GM12878 (cell line): ENCODE measurements around the gene ESCO1. TPM values are rescaled to one million over a fixed set of nuclear protein-coding genes. Genes with fewer than 3 reads are reported as not detected.

ENCODE experiments used
- ATAC-seq: fragments of 200-7000 bp; cut with Tn5 transposase; 3 replicates; pipeline ENCODE4 v1.9.1; 2020; ENCODE audit warnings: mild to moderate bottlenecking, moderate library complexity
- Bru-seq: library from RNA; stranded (reverse); fragments of 400-500 nt; gene quantifications from one replicate; lab custom pipeline; 2021; lab: Mats Ljungman, UMichigan
- BruChase-seq, 2 experiments: library from RNA; stranded (reverse); fragments of 400-500 nt; gene quantifications; one replicate each; lab custom pipeline; 2021; lab: Mats Ljungman, UMichigan
- BruUV-seq: library from RNA; stranded (reverse); fragments of 400-500 nt; replicated peaks from 2 replicates; lab custom pipeline; 2021; lab: Mats Ljungman, UMichigan
- CTCF ChIA-PET: fragments of 300-600 bp; sonication (Branson Sonifier 250); formaldehyde crosslinking; extraction: SDS; loops from one replicate; lab custom pipeline; 2021; ENCODE audit warnings: inconsistent platforms; lab: Yijun Ruan, JAX
- POLR2A ChIA-PET: fragments of 350-600 bp; formaldehyde crosslinking; extraction: SDS; loops from one replicate; lab custom pipeline; 2021; ENCODE audit warnings: inconsistent platforms; lab: Charles Lee
- RAD21 ChIA-PET: fragments of 300-600 bp; sonication (Branson Sonifier 250); formaldehyde crosslinking; loops from one replicate; lab custom pipeline; 2023; ENCODE audit warnings: antibody characterized with exemption; ENCODE audit not compliant: unreplicated experiment; lab: Charles Lee
- SMC1A ChIA-PET: fragments of 300-600 bp; sonication (Branson Sonifier 250); formaldehyde crosslinking; loops from one replicate; lab custom pipeline; 2023; ENCODE audit not compliant: unreplicated experiment, uncharacterized antibody; lab: Charles Lee
- DNase-seq: peaks from one replicate; pipeline ENCODE4 v3.0.0-alpha.2; 2011; ENCODE audit warnings: low read depth, low spot score
- FAIRE-seq: peaks from 3 replicates; lab custom pipeline; 2011; peaks lifted over from hg19 to GRCh38; lab: Jason Lieb, UNC
- H2AFZ ChIP-seq: 2 replicates; pipeline ENCODE4 v1.6.0; 2011; ENCODE audit warnings: low read depth, low read length, control low read depth; ENCODE audit not compliant: control insufficient read depth
- H3K27ac ChIP-seq: 2 replicates; pipeline ENCODE4 v1.5.1; 2011; ENCODE audit warnings: control low read depth; ENCODE audit not compliant: control insufficient read depth, insufficient read depth
- H3K27me3 ChIP-seq, 2 experiments: replicated peaks in 1 of 2; 2 replicates each; pipeline versions ENCODE4 v1.6.0 to v1.6.1; 2011; ENCODE audit warnings: low read length in 1 of 2; ENCODE audit not compliant: control insufficient read depth in 2 of 2, insufficient read depth in 2 of 2
- H3K36me3 ChIP-seq, 2 experiments: 2 replicates each; pipeline ENCODE4 v1.5.1; 2011; ENCODE audit warnings: low read length in 1 of 2; ENCODE audit not compliant: control insufficient read depth in 2 of 2, insufficient read depth in 2 of 2
- H3K4me1 ChIP-seq: 2 replicates; pipeline ENCODE4 v1.6.1; 2011; ENCODE audit warnings: mild to moderate bottlenecking, low read length, moderate library complexity, mixed read lengths; ENCODE audit not compliant: control insufficient read depth, insufficient read depth
- H3K4me2 ChIP-seq: 2 replicates; pipeline ENCODE4 v1.6.0; 2011; ENCODE audit warnings: control low read depth; ENCODE audit not compliant: control insufficient read depth, insufficient read depth
- H3K4me3 ChIP-seq: fragments of 200-600 bp; sonication (generic); 2 replicates; pipeline ENCODE4 v1.5.1; 2016
- H3K79me2 ChIP-seq: 2 replicates; pipeline ENCODE4 v1.6.0; 2011; ENCODE audit warnings: low read length; ENCODE audit not compliant: control insufficient read depth, insufficient read depth
- H3K9ac ChIP-seq: 2 replicates; pipeline ENCODE4 v1.8.0; 2011; ENCODE audit warnings: low read length, control low read depth, mixed read lengths; ENCODE audit not compliant: control insufficient read depth, insufficient read depth
- H3K9me3 ChIP-seq: replicated peaks from 3 replicates; pipeline ENCODE4 v1.5.1; 2011; ENCODE audit warnings: mild to moderate bottlenecking, low read length; ENCODE audit not compliant: control insufficient read depth, insufficient read depth
- H4K20me1 ChIP-seq: 2 replicates; pipeline ENCODE4 v1.6.0; 2011; ENCODE audit not compliant: control insufficient read depth, insufficient read depth
- WGBS: methylation state at CpG from one replicate; pipeline ENCODE4 v1.1.6; 2016; ENCODE audit warnings: low lambda C conversion rate; ENCODE audit not compliant: insufficient replicate concordance, insufficient coverage; ENCODE audit errors: missing lambda C conversion rate; 5-methylcytosine and 5-hydroxymethylcytosine counted together
- in situ Hi-C: fragments of 300-500 bp; cut with MboI; formaldehyde crosslinking; loops from 9 replicates; pipeline ENCODE4 v1.14.3; 2018; ENCODE audit warnings: mixed read lengths
- intact Hi-C: fragments of 100-400 bp; cut with micrococcal nuclease; formaldehyde crosslinking; loops from one replicate; pipeline ENCODE4 v1.14.2; 2022; ENCODE audit not compliant: unreplicated experiment
- long read RNA-seq, 2 experiments: library from polyadenylated mRNA; unstranded; transcript quantifications; one replicate each; pipeline ENCODE4 v2.0.0, GENCODE V29; 2019 to 2020
- polyA minus RNA-seq, 3 experiments: library from RNA; depleted of rRNA, polyadenylated mRNA; stranded (reverse); fragments of >200 nt; gene quantifications; 2 replicates each; pipeline ENCODE4 v1.2.3, GENCODE V29; 2011
- polyA plus RNA-seq, 11 experiments: library from polyadenylated mRNA; depleted of rRNA in 4 of 11; unstranded in 6 of 11; stranded (reverse) in 5 of 11; fragments of >200 nt; fragmentation: Nextera tagmentation in 4 of 11; fragmentation: Illumina TruSeq in 1 of 11; extraction: Ambion mirVana in 4 of 11; extraction: Trizol in 1 of 11; gene quantifications; 1 replicate in 1 of 11; 2 replicates in 10 of 11; pipeline versions ENCODE4 v1.2.1 to v1.2.3, GENCODE V29; 2011 to 2016; ENCODE audit warnings: inconsistent platforms in 2 of 11, missing spikeins in 2 of 11, low read depth in 1 of 11
- total RNA-seq, 4 experiments: library from RNA; depleted of rRNA in 3 of 4; stranded (reverse); fragments of >200 nt in 3 of 4; fragmentation: Illumina TruSeq in 1 of 4; extraction: Trizol in 1 of 4; gene quantifications; 2 replicates each; pipeline versions ENCODE4 v1.2.1 to v1.2.3, GENCODE V29; 2013 to 2021
- TF ChIP-seq, protein P1 (sequence below): fragments of 450-650 bp; IDR thresholded peaks from 2 replicates; pipeline ENCODE4 v1.6.1; 2017; ENCODE audit warnings: mild to moderate bottlenecking, moderate library complexity
- TF ChIP-seq, protein P2 (sequence below): fragments of 450-650 bp; IDR thresholded peaks from 2 replicates; pipeline ENCODE4 v1.6.1; 2018; ENCODE audit warnings: borderline replicate concordance, mild to moderate bottlenecking; ENCODE audit not compliant: partially characterized antibody
- TF ChIP-seq, protein P3 (sequence below): fragments of 450-650 bp; IDR thresholded peaks from 2 replicates; pipeline ENCODE4 v1.6.1; 2016; ENCODE audit warnings: mild to moderate bottlenecking

Gene ESCO1, protein sequence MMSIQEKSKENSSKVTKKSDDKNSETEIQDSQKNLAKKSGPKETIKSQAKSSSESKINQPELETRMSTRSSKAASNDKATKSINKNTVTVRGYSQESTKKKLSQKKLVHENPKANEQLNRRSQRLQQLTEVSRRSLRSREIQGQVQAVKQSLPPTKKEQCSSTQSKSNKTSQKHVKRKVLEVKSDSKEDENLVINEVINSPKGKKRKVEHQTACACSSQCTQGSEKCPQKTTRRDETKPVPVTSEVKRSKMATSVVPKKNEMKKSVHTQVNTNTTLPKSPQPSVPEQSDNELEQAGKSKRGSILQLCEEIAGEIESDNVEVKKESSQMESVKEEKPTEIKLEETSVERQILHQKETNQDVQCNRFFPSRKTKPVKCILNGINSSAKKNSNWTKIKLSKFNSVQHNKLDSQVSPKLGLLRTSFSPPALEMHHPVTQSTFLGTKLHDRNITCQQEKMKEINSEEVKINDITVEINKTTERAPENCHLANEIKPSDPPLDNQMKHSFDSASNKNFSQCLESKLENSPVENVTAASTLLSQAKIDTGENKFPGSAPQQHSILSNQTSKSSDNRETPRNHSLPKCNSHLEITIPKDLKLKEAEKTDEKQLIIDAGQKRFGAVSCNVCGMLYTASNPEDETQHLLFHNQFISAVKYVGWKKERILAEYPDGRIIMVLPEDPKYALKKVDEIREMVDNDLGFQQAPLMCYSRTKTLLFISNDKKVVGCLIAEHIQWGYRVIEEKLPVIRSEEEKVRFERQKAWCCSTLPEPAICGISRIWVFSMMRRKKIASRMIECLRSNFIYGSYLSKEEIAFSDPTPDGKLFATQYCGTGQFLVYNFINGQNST
- 46.5 and 47.4 TPM in 2 replicates for total RNA-seq (2013; cell fraction: nucleolus; rRNA removed)
- total RNA-seq (2014; rRNA removed) = 14.7 and 17.1 TPM in 2 replicates
- total RNA-seq (2014; rRNA removed; fragmentation: Illumina TruSeq; extraction: Trizol) = 22.2 and 22.4 TPM in 2 replicates
- 11.6 and 13.3 TPM in 2 replicates for total RNA-seq (2021)
- polyA plus RNA-seq (2011; ENCODE audit: low read depth) = 6.1 TPM
- polyA plus RNA-seq (2011; rRNA removed) = 15.7 and 29.3 TPM in 2 replicates
- polyA plus RNA-seq (2011; cell fraction: cytosol; rRNA removed) = 4.2 and 4.9 TPM in 2 replicates
- polyA plus RNA-seq (2011; cell fraction: nucleus; rRNA removed) = 13.1 and 15.4 TPM in 2 replicates
- polyA plus RNA-seq (2012) = 11.6 and 15.1 TPM in 2 replicates
- polyA plus RNA-seq (2014; fragmentation: Illumina TruSeq; extraction: Trizol) = 16.2 and 20.6 TPM in 2 replicates
- 10 to 100 TPM in 1 of 2 experiments, 1 to 10 TPM in 1; 9.6 to 11.2 TPM for polyA plus RNA-seq (2014; fragmentation: Nextera tagmentation; extraction: Ambion mirVana)
- polyA plus RNA-seq (2014; rRNA removed) = 10.1 and 11.5 TPM in 2 replicates
- polyA plus RNA-seq (2016; fragmentation: Nextera tagmentation; extraction: Ambion mirVana) = 10 to 100 TPM in 1 of 2 experiments, 1 to 10 TPM in 1; 8.6 to 10.0 TPM
- 8.3 and 10.5 TPM in 2 replicates for polyA minus RNA-seq (2011; rRNA and poly(A)+ RNA removed)
- polyA minus RNA-seq (2011; cell fraction: cytosol; rRNA and poly(A)+ RNA removed) = 5.5 and 6.2 TPM in 2 replicates
- polyA minus RNA-seq (2011; cell fraction: nucleus; rRNA and poly(A)+ RNA removed) = 8.6 and 11.2 TPM in 2 replicates
- Bru-seq, nascent RNA = percentile 86 among the genes with signal in this experiment
- percentile 84 among the genes with signal in this experiment for BruChase-seq, experiment 1, labeled RNA remaining after a 6-hour chase
- percentile 86 among the genes with signal in this experiment for BruChase-seq, experiment 2, labeled RNA remaining after a 2-hour chase
- long read RNA-seq, experiment 1, partial matches to known transcripts = 10 of 14 reads
- long read RNA-seq, experiment 1, other reads (novel, unspliced or antisense) = 4 of 14 reads
- long read RNA-seq, experiment 2, partial matches to known transcripts = 105 of 121 reads
- long read RNA-seq, experiment 2, other reads (novel, unspliced or antisense) = 16 of 121 reads

DNA sequence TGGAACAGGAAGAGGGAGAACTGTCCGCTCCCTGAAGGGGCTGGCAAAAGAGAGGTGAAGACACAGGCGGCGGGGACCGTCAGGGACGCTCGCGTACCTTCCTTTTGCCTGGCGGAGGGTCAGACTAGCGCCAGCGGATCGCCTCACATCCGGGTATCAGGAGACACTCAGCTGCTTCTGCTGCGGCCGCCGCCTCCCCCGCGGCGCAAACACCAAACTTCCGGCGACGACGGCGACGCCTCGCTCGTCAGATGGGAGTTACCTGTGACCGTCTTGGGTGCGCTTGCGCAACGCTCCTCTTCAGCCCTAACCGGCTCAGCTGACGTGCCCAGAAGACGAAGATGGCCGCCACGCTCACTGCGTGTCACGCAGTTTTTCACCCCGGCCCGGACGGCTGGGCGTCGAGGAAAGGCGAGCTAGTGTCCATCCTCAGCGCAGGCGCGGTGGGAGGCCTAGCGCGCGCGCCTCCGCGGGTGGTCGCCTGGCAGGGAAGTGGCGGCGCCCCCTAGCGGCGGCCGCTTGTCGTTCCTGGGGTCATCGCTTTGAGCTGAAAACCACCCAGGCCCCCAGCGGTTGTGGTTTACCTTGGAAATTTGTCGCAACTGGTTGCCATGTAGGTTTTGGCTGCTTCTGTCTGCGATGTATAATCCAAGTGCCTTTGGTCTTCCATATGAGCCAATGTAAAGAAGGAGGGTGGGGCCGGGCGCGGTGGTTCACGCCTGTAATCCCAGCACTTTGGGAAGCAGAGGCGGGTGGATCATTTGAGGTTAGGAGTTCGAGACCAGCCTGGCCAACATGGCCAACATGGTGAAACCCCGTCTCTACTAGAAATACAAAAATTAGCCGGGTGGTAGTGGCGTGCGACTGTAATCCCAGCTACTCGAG is at the start of gene ESCO1:
Gene ESCO1, minus strand, starts transcription at position 179 of the 885 bp plus-strand sequence. CDS start 25,861 bp downstream, outside the sequence.
- peaks cover 27% of the 10 kb centered on the region for H3K4me1 ChIP-seq
- ATAC-seq (peak; percentile 90), FAIRE-seq (peak; percentile 92), DNase-seq (peak; percentile 95)
- H3K27me3 ChIP-seq = no peaks in the 10 kb centered on the region
- H3K79me2 ChIP-seq = peaks cover 39% of the 10 kb centered on the region
- TSS peak; percentile 94 for BruUV-seq
- ChIA-PET CTCF (interaction anchor here (0.6 to 9.4 kb wide), 34 partner anchors 10 to 1336 kb away, joined by 3 to 173 read pairs (median 4); partner anchors contain the start of genes ABHD3, MIB1 and SNRPD1), POLR2A (interaction anchor here (0.5 to 2.4 kb wide), 7 partner anchors 9 to 206 kb away, joined by 3 to 19 read pairs (median 3); partner anchors contain the start of gene SNRPD1), RAD21 (interaction anchor here (0.5 to 3.0 kb wide), 7 partner anchors 12 to 143 kb away, joined by 3 to 17 read pairs (median 4); partner anchors contain the start of genes ABHD3, MIB1 and SNRPD1), SMC1A (interaction anchor here (0.6 to 2.8 kb wide), 9 partner anchors 9 to 250 kb away, joined by 3 to 17 read pairs (median 3); partner anchors contain the start of gene SNRPD1)
- peak within 1 kb of the TSS; percentile 98 for H2AFZ ChIP-seq
- no peaks in the 10 kb centered on the region for H3K36me3 ChIP-seq
- peak within 1 kb of the TSS; percentile 89 for H3K9ac ChIP-seq
- WGBS = 10% methylated on average over 68 of the region's 74 CpGs
- intact Hi-C loops = loop anchor here (5.0 kb wide), 1 partner anchor 87 kb away; no protein-coding TSS in a partner anchor
- no peaks in the 10 kb centered on the region for H4K20me1 ChIP-seq
- H3K4me2 ChIP-seq = peak within 1 kb of the TSS; percentile 89
- in situ Hi-C loops = loop anchor here (25.0 kb wide), 2 partner anchors 538 to 1862 kb away; partner anchors contain the start of gene RIOK3
- H3K4me3 ChIP-seq = peak within 1 kb of the TSS; percentile 76
- H3K9me3 ChIP-seq = no peaks in the 10 kb centered on the region
- peak within 1 kb of the TSS; percentile 90 for H3K27ac ChIP-seq
- TF ChIP-seq, protein P1, sequence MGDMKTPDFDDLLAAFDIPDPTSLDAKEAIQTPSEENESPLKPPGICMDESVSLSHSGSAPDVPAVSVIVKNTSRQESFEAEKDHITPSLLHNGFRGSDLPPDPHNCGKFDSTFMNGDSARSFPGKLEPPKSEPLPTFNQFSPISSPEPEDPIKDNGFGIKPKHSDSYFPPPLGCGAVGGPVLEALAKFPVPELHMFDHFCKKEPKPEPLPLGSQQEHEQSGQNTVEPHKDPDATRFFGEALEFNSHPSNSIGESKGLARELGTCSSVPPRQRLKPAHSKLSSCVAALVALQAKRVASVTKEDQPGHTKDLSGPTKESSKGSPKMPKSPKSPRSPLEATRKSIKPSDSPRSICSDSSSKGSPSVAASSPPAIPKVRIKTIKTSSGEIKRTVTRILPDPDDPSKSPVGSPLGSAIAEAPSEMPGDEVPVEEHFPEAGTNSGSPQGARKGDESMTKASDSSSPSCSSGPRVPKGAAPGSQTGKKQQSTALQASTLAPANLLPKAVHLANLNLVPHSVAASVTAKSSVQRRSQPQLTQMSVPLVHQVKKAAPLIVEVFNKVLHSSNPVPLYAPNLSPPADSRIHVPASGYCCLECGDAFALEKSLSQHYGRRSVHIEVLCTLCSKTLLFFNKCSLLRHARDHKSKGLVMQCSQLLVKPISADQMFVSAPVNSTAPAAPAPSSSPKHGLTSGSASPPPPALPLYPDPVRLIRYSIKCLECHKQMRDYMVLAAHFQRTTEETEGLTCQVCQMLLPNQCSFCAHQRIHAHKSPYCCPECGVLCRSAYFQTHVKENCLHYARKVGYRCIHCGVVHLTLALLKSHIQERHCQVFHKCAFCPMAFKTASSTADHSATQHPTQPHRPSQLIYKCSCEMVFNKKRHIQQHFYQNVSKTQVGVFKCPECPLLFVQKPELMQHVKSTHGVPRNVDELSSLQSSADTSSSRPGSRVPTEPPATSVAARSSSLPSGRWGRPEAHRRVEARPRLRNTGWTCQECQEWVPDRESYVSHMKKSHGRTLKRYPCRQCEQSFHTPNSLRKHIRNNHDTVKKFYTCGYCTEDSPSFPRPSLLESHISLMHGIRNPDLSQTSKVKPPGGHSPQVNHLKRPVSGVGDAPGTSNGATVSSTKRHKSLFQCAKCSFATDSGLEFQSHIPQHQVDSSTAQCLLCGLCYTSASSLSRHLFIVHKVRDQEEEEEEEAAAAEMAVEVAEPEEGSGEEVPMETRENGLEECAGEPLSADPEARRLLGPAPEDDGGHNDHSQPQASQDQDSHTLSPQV = peak; percentile 91
- TF ChIP-seq, protein P2, sequence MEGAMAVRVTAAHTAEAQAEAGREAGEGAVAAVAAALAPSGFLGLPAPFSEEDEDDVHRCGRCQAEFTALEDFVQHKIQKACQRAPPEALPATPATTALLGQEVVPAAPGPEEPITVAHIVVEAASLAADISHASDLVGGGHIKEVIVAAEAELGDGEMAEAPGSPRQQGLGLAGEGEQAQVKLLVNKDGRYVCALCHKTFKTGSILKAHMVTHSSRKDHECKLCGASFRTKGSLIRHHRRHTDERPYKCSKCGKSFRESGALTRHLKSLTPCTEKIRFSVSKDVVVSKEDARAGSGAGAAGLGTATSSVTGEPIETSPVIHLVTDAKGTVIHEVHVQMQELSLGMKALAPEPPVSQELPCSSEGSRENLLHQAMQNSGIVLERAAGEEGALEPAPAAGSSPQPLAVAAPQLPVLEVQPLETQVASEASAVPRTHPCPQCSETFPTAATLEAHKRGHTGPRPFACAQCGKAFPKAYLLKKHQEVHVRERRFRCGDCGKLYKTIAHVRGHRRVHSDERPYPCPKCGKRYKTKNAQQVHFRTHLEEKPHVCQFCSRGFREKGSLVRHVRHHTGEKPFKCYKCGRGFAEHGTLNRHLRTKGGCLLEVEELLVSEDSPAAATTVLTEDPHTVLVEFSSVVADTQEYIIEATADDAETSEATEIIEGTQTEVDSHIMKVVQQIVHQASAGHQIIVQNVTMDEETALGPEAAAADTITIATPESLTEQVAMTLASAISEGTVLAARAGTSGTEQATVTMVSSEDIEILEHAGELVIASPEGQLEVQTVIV = no peak
- TF ChIP-seq, protein P3, sequence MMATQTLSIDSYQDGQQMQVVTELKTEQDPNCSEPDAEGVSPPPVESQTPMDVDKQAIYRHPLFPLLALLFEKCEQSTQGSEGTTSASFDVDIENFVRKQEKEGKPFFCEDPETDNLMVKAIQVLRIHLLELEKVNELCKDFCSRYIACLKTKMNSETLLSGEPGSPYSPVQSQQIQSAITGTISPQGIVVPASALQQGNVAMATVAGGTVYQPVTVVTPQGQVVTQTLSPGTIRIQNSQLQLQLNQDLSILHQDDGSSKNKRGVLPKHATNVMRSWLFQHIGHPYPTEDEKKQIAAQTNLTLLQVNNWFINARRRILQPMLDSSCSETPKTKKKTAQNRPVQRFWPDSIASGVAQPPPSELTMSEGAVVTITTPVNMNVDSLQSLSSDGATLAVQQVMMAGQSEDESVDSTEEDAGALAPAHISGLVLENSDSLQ = peak; percentile 84
